Chondrocyte (in vitro differentiated cells): ENCODE measurements around the gene KMT2B. TPM values are rescaled to one million over a fixed set of nuclear protein-coding genes. Genes with fewer than 3 reads are reported as not detected.

Experiments used
- DNase-seq: peaks from one replicate; pipeline ENCODE4 v3.0.0; 2021; ENCODE audit warnings: mixed read lengths, low spot score
- H3K27ac Mint-ChIP-seq: one replicate; pipeline ENCODE4 v1.8.0; 2021; ENCODE audit warnings: mild to moderate bottlenecking, moderate library complexity, mixed read lengths; ENCODE audit not compliant: unreplicated experiment
- H3K27me3 Mint-ChIP-seq: 2 replicates; pipeline ENCODE4 v1.8.0; 2021; ENCODE audit warnings: low read depth, mixed read lengths
- H3K36me3 Mint-ChIP-seq: 2 replicates; pipeline ENCODE4 v1.8.0; 2021; ENCODE audit warnings: low read depth, mixed read lengths
- H3K4me1 Mint-ChIP-seq: 2 replicates; pipeline ENCODE4 v1.8.0; 2021; ENCODE audit warnings: low read depth, mild to moderate bottlenecking, mixed read lengths
- H3K4me3 Mint-ChIP-seq: one replicate; pipeline ENCODE4 v1.8.0; 2021; ENCODE audit warnings: mild to moderate bottlenecking, moderate library complexity, mixed read lengths; ENCODE audit not compliant: unreplicated experiment
- H3K9me3 Mint-ChIP-seq: 2 replicates; pipeline ENCODE4 v1.8.0; 2021; ENCODE audit warnings: low read depth, mixed read lengths
- total RNA-seq: library from RNA; stranded (reverse); gene quantifications from 3 replicates; pipeline ENCODE4 v1.2.1, GENCODE V29; 2021
- TF ChIP-seq, protein P1 (sequence below): fragments of 200-600 bp; sonication (generic); IDR thresholded peaks from 2 replicates; pipeline ENCODE4 v1.5.0; 2021; ENCODE audit warnings: antibody characterized with exemption, mild to moderate bottlenecking, moderate library complexity

The KMT2B gene
- total RNA-seq, 1 donor from 2014 or later, result 30.8 TPM

DNA sequence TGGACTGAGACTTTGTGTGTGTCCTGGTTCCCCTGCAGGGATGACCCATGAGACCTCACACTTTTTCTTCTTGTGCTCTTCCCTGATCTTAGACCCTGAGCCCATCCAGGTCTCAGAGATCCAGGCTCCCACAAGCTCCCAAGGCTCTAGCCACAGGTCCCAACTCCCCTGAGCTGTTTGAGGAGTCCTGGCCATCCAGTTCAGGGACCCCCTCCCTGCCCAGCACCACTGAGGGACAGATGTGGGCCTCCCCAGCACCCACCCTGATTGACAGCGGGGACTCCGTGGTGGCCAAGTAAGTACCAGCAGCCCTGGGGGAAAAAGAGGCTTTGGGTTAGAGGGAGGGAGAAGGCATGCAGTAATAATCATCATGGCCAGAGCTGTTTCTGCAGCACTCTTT, 41.9 kb downstream of the KMT2B start:
- peaks cover 10% of the 10 kb centered on the region for H3K36me3 Mint-ChIP-seq
- TF ChIP-seq, protein P1, sequence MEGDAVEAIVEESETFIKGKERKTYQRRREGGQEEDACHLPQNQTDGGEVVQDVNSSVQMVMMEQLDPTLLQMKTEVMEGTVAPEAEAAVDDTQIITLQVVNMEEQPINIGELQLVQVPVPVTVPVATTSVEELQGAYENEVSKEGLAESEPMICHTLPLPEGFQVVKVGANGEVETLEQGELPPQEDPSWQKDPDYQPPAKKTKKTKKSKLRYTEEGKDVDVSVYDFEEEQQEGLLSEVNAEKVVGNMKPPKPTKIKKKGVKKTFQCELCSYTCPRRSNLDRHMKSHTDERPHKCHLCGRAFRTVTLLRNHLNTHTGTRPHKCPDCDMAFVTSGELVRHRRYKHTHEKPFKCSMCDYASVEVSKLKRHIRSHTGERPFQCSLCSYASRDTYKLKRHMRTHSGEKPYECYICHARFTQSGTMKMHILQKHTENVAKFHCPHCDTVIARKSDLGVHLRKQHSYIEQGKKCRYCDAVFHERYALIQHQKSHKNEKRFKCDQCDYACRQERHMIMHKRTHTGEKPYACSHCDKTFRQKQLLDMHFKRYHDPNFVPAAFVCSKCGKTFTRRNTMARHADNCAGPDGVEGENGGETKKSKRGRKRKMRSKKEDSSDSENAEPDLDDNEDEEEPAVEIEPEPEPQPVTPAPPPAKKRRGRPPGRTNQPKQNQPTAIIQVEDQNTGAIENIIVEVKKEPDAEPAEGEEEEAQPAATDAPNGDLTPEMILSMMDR, result no peak
- no peak for DNase-seq
- H3K27me3 Mint-ChIP-seq, result no peaks in the 10 kb centered on the region
- H3K4me1 Mint-ChIP-seq, result peaks cover 42% of the 10 kb centered on the region
- H3K9me3 Mint-ChIP-seq, result no peaks in the 10 kb centered on the region
- no peak overlapping the region for H3K27ac Mint-ChIP-seq
- peak overlapping the region; percentile 86 for H3K4me3 Mint-ChIP-seq

DNA sequence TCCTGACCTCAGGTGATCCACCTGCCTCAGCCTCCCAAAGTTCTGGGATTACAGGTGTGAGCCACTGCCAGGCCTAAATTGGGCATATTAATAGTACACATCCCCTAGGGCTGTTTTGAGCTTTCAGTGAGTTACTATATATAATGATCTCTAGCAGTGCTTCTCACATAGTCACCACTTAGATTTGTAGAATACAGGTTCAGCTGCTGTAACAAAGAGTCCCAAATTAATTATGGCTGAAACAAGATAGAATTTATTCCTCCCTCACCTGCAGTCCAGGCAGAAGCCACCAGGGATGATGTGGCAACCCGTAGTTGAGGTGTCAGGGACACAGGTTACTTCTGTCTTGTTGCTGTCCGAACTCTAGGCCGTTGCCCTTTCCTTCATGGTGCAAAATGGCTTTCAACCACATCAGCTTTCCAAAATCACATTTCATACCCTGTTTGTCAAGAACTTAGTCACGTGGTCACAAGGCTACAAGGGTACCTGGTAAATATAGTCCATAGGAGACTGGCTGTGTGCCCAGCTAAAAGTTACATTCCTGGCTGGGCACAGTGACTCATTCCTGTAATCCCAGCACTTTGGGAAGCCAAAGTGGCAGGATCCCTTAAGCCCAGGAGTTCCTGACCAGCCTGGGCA, 43.0 kb downstream of the KMT2B start:
- H3K27ac Mint-ChIP-seq, result no peak overlapping the region
- TF ChIP-seq, protein P1, result no peak
- H3K4me1 Mint-ChIP-seq, result peaks cover 36% of the 10 kb centered on the region
- H3K27me3 Mint-ChIP-seq, result no peaks in the 10 kb centered on the region
- no peaks in the 10 kb centered on the region for H3K9me3 Mint-ChIP-seq
- peaks cover 10% of the 10 kb centered on the region for H3K36me3 Mint-ChIP-seq
- no peak overlapping the region for H3K4me3 Mint-ChIP-seq
- DNase-seq, result no peak

DNA sequence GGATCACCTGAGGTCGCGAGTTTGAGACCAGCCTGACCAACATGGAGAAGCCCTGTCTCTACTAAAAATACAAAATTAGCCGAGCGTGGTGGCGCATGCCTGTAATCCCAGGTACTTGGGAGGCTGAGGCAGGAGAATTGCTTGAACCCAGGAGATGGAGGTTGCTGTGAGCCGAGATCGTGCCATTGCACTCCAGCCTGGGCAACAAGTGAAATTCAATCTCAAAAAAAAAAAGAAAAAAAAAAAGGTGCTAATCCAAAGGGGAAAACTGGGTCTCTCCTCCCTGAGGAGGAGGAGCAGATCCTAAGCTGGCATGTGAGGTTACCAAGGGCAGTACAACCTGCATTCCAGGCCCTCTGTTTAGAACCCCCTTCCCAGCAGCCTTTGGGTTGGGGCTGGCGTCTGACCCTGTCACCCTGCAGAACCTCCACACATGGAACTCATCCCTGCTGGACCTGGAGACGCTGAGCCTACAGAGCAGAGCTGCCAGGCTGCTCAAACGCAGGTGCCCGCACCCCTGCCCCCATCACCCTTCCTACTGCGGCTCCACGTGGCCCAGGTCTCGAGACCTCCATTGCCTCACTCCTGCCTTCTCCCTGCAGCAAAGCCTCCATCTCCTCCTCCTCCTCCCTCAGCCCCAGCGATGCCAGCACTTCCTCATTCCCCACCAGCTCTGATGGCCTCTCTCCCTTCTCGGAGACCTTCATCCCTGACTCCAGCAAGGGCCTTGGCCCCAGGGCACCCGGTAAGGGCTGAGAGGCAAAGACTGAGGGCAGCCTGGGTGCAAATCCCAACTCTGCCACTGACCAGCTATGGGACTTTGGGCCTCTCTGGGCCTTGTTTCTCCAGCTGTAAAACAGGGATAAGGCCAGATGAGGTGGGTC, 46.9 kb downstream of the KMT2B start:
- no peaks in the 10 kb centered on the region for H3K9me3 Mint-ChIP-seq
- no peak overlapping the region for H3K4me3 Mint-ChIP-seq
- H3K36me3 Mint-ChIP-seq, result peaks cover 11% of the 10 kb centered on the region
- peaks cover 8% of the 10 kb centered on the region for H3K4me1 Mint-ChIP-seq
- DNase-seq, result peak; percentile 63
- no peak overlapping the region for H3K27ac Mint-ChIP-seq
- H3K27me3 Mint-ChIP-seq, result no peaks in the 10 kb centered on the region
- TF ChIP-seq, protein P1, result no peak

DNA sequence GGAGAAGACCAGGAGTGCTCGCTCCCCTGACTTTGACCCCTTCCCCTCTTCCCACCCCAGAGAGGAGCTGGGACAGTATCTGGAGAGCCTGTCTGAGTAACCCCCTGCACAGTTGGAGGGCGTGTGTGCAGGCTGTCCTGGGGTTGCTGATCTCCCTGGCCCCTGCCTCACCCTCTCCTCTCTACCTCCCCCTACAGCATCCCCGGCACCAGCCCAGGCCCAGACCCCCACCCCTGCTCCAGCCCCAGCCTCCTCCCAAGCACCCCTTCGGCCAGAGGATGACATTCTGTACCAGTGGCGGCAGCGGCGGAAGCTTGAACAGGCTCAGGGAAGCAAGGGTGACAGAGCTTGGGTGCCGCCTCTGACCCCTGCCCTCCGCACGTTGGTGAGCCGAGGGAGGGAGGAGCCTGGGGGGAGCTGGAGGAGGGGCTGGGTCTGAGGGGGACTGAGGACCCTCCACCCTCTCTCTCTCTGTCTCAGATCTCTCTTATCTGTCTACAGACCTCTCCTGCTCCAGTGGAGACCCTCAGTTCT, 48.8 kb downstream of the KMT2B start:
- Mint-ChIP-seq H3K27ac (no peak overlapping the region), H3K4me1 (no peaks in the 10 kb centered on the region), H3K27me3 (no peaks in the 10 kb centered on the region), H3K9me3 (no peaks in the 10 kb centered on the region), H3K36me3 (peaks cover 11% of the 10 kb centered on the region), H3K4me3 (no peak overlapping the region)
- TF ChIP-seq, protein P1, result no peak
- peak; percentile 75 for DNase-seq

DNA sequence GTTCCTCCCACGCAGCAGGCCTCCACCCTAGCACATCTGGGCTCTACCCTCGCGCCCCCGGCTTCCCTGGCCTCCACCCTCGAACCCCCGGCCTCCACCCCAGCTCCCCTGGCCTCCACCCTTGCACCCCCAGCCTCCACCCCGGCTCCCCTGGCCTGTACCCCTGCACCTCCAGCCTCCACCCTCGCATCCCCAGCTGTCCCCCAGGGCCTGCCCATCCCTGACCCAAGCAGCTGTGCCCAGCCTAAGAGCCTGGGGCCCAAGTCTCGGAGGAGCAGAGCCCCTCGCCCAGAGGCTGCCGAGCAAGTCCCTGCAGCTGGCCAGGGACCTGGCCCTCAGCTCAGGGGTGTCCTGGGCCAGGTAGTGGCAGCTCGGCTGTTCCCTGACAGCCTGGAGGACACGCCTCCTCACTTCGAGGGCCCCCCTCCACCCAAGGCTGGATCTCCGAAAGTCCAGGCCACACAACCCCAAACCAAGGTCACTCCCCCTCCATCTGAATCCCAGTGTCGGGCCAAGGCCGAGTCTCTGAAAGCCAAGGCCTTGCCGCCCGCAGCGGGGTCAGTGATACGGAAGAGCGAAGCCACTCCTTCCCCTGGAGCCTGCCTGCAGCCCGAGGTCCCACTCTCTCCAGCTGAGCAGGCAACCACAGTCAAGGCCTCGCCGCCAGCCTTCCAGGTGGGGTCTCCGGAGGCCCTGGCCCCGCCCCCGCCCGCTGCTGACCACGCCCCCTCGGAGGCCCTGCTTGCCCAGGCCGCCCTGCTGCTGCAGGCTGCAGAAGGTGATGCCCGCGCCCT, 49.7 kb downstream of the KMT2B start:
- Mint-ChIP-seq H3K4me3 (no peak overlapping the region), H3K27ac (no peak overlapping the region), H3K27me3 (no peaks in the 10 kb centered on the region), H3K9me3 (no peaks in the 10 kb centered on the region), H3K4me1 (no peaks in the 10 kb centered on the region), H3K36me3 (peaks cover 7% of the 10 kb centered on the region)
- TF ChIP-seq, protein P1, result no peak
- DNase-seq, result peak; percentile 77
